ENCODE results near the gene RAPGEF5.

RAPGEF5 gene

DNA sequence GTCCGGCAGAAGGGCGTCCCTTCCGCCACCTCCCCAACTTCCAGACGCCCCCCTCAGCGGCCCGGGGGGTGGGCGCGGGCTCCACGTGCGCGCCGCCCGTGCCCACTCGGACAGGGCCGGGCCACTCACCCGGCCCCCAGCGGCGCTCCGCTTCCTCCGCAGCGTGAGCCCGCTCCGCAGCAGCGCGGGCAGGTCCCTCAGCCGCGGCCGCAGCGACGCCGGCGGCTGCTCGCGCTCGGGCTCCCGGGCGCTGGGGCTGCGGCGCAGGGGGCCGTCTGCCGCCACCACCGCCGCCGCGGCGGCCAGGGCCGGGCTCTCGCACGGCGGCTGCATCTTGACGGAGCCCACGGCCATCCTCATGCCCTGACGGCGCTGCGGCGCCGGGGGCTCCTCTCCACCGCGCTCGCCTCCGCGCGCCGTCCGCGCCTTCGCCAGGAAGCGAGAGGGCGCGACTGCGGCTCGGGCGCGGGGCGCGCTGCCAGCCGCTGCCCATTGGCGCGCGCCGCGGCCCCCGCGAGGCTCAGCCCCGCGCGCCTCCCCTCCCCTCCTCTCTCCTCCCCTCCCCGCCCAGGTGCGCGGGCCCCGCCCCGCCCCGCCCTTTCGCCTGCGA, at the start of gene RAPGEF5:
RAPGEF5 (minus strand) TSS at position 454 of the 610 bp plus-strand sequence; CDS start at position 360, 94 bp downstream.
- no peak for DNase-seq (ENCODE audit: low read depth, low spot score)

DNA sequence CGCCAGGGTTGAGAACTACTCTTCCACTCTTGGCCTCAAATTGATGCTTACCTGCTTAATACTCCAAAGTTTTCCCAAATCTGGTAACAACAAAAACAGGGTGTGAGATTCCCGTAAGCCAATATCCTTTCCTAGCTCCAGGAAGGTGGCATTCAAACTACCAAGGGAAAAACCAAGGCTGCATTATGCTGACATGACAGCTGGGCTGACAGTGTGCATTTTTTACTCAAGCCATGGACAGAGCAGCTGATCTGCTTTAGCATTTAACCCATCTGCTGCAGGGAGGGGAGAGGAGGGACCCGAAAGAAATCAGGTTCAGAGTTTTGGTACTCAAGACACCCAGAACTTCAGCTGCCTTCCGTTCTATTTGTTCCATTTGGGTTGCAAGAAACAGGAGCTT, 49.8 kb upstream of the RAPGEF5 start:
- no peak for DNase-seq (ENCODE audit: low read depth, low spot score)

DNA sequence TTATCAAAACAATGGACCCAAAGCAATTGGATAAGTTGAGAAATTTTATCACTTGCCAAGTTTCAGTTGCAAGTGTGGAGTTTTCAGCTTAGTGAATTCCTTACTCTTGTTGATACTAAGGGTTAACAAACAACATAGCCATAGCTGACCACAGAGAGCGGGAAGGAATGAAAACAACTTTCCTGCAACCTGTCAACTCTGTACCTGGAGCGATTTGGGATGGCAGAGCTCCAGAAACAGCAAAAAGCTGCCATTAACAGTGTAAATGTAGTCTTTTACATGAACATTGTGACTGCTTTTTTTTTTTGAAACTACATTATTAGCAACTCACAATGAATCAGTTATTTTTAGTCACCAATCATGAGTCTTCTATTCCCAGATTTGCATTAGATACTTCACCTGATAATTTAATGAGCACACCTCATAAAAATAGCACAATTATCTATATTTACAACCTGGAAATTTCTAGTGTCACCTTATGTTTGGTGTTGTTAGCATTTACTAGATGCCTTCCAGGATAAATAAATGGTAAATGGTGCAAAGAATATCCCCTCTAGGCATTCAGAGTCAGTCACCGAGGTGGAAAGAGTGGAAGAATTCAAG, 47.6 kb upstream of the RAPGEF5 start:
- DNase-seq (ENCODE audit: low read depth, low spot score): no peak

DNA sequence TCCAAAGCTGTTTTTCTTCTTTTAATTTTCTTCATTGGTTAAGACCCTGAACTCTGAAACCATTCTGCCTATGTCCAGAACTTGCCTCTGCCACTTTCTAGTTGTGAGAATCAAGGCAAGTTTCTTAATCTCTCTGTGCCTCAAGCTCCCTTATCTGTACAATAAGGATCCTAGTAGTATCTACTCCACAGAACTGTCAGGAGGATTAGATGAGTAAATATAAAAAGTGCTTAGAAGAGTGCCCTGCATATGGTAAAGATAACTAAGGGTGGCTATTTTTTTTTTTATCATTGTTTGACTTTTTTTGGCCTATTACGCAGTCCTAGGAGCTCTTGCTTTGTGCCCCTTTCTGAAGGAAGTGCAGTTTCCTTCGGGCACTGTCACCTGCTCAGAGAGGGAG, 46.4 kb upstream of the RAPGEF5 start:
- DNase-seq (ENCODE audit: low read depth, low spot score): no peak

DNA sequence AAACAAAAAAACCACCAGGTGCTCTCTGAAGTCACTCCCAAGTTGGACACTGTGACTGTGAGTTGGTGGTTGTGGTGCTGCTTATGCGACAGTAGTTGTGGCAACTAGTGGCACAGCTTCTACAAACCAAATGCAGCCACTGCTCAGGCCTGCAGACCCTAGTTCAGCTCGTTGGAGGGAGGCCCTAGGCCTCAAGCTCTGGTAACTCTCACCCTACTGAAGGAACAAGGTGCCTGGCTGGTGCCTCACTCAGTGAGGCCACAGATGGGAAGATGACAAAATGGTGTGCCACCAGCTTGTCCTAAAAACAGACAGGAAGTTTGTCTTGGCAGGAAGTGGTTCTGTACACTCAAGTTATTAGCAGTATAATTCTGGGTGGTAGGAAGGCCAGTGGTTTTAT, 45.3 kb upstream of the RAPGEF5 start:
- DNase-seq (ENCODE audit: low read depth, low spot score): no peak

DNA sequence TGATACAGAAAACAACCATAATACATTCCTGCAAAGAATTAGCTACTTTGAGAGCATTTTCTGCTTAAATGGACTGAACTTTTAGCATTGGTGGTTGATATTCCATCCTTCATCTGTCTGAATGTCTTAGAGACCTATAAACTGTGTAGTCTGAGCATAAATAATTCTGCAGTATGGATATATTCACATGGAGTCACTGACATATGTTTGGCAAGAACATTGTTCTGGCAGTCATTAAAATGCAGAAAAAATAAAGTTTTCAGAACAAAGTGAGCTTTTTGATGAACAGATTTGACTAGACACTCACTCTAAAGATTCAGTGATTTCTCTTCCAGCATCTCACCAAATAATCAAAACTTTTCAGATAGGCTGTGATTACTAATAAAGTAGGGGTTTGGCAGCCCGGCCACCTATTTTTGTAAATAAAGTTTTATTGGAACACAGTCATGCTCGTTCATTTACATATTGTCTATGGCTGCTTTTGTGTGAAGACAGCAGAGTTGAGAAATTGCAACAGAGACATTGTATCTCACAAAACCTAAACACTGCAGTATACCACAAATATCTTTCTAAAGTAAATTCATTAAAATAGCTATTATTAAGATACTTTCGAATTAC, 44.1 kb upstream of the RAPGEF5 start:
- DNase-seq (ENCODE audit: low read depth, low spot score): no peak

DNA sequence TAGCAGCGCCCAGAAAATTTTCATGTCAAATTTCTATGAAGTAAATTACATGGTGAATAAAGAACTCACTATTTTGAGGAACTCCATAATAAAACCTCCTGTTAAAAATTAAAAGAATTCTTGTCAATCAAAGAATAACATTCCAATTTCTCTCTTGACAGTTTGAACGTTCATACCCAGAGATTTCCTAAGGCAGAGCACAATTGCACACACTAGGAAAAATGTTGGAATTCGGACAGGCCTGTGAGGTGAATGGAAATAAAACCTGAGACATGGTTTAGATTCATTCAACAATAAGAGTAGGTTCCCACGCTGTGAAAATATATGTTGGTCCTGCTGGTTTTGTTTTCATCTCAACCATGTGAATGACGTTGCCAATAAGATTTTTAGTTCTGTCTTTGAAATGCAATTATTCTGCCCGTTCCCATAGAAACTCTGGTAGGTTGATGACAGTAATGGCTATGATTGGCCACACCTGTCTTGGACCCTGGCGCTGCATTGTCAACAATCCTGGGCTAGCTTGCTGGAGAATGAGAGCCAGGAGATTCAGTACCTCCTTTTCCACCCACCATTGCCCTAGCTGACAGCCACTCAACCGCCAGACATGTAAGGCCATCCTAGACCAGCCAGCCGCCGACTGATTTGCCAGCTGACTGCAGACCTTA, 43.3 kb upstream of the RAPGEF5 start:
- no peak for DNase-seq (ENCODE audit: low read depth, low spot score)

DNA sequence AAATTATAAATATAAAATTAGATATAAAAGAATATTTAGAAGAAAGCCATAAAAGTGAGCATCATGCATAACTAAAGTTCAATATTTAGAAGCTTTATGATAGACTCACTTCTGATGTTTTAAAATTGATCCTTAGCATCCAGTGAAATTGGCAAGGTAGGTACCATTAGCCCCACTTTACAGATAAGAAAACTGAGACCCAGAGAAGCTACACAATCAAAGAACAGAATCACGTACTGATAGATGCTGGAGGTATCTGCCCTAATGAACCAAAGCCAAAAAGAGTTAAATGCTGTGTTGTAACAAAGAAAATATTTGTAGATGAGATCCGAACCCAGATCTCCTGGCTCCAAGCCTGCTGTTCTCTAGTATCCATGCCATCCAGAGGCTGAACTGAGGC, 42.6 kb upstream of the RAPGEF5 start:
- no peak for DNase-seq (ENCODE audit: low read depth, low spot score)

- no peak for DNase-seq (ENCODE audit: low read depth, low spot score)
Measured at GRCh38 chr7:22399091-22399490, 42.1 kb upstream of the RAPGEF5 start.

- DNase-seq (ENCODE audit: low read depth, low spot score): no peak
Measured at GRCh38 chr7:22397981-22398380, 41.0 kb upstream of the RAPGEF5 start.

GRCh38 chr7:22395222-22395621, 38.3 kb upstream of the RAPGEF5 start:
- no peak for DNase-seq (ENCODE audit: low read depth, low spot score)

DNA sequence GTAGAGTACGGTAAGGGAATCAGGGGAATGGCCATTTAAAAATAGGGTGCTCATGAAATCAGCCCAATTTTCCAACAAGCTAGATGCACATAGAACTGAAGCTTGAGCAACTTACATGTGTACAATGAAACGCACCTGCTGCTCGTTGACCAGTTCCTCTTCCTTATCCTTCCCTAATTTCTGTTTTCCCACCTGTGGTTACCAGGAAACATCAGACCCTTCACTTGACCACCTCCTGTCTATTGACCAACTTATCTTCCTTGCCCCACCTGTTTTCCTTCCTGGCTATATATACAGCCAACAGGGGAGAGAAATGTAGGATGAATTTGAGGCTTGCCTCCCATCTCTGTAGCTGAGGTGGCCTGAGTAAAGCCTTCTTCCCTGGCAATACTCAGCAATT, 37.8 kb upstream of the RAPGEF5 start:
- DNase-seq (ENCODE audit: low read depth, low spot score): no peak

DNA sequence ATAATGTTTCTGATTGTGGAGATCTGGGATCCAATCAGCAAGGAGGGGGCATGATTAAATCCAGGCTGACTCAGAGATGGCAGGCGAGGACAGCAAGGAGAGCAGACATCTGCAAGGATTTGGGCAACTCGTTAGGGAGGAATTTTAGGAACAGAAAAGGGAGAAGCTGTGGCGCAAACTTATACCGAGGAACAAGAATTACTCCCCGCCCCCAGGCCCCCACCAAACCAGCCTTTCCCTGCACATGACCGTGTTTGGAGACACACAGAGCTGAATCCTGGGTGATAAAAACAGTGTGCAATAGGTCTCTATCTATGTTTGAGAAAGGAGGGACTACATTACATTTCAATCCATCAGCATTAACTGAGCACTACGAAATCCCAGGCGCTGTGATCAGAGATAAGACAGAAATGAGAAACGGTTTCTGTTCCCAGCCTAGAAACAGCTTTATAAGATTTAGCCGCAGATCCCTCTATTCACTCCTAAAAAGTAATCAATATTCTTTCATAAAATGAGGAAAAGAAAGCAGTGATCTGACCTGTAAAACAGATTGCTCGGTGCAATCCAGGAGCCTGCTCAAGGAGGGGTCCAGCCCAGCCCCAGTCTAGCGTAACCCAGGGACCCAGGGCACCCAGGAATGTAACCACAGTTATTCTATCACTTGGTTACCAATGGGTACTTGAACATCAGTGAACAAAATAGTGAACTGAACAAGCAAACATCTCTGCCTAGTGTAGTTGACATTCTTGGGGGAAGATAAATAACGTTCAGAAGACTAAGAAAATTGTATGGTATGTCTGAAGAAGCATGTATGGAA, 37.2 kb upstream of the RAPGEF5 start:
- no peak for DNase-seq (ENCODE audit: low read depth, low spot score)

- no peak for DNase-seq (ENCODE audit: low read depth, low spot score)
Measured at GRCh38 chr7:22390516-22390915, 33.6 kb upstream of the RAPGEF5 start.

DNA sequence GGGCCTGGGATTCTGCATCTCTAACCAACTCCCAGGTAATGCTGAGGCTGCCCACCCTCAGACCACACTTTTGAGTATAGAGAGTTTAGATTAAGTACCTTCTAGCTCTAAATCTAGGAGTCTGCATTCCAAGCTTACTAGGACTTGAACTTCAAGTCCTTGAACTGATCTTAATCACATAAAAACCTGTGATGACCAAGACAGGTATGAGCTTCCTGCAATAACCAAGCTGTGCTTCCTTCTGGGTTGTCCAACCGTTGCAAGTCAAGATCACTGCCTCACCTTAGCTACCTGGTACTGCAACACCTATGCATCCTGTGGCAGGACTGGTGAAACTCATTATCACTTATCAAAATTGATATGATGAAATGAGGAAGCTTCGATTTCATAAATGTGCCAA, 32.9 kb upstream of the RAPGEF5 start:
- DNase-seq (ENCODE audit: low read depth, low spot score): no peak

- DNase-seq (ENCODE audit: low read depth, low spot score): no peak
Measured at GRCh38 chr7:22387583-22387982, 30.6 kb upstream of the RAPGEF5 start.

- no peak for DNase-seq (ENCODE audit: low read depth, low spot score)
Measured at GRCh38 chr7:22386865-22387264, 29.9 kb upstream of the RAPGEF5 start.

DNA sequence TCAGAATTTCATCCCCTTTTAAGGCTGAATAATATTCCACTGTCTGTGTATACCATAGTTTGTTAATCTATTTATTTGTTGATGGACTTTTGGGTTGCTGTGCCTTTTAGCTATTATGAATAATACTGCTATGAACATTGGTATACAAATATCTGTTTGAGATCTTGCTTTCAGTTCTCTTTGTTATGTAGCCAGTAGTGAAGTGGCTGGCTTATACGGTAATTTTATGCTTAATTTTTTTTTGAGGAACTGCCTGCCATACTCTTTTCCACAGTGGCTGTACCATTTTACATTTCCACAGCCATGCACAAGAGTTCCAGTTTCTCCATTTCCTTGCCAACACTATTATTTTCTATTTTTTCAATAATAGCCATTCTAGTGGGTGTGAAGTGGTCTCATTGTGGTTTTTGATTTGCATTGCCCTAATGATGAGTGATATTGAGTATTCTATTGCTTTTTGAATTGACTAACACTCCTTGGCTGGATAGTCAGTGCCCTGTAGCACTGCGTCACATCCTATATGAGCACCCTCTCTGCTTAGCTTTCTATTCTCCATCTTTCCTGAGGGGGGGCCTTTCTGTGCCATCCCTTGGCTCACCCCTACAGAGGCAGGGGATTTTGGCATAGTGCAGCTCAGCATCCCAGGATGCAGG, 29.4 kb upstream of the RAPGEF5 start:
- DNase-seq (ENCODE audit: low read depth, low spot score): no peak

DNA sequence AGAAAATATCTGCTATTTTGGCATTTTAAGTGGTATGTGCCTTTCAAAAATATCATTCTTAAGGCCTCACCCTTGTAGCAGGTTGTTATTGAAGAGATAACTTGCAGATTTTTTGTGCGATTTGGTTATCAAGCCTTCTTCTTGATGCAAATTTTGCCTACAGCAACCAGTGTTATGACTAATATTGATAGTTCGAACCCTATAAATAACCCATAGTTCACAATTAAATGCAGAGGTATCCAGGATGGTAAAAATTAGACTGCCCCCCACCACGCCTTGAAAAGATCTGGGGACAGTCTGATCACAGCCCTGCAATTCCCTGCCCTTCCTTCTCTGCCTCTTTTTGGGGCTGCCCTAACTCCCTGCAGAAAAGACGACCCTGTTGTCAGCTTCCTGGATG, 28.4 kb upstream of the RAPGEF5 start:
- DNase-seq (ENCODE audit: low read depth, low spot score): no peak

DNA sequence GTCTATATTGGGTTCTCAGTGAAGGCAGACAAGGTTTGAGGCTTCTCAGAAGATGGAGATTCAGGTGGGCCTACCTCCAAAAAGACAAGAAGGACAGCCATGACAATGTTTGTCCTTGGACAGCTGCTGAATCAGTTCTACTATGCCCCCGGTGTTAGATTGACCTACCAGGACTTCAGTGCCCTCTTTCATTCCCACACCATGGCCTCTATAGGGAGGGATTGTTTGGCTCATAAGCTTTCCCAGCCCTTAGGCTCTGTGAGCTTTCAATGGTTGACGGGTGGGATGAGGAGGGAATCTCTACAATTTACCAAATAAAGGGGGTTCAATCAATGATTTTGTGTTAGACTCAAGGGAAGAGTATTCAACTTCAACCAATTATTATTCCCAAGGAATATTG, 23.4 kb upstream of the RAPGEF5 start:
- DNase-seq (ENCODE audit: low read depth, low spot score): no peak

GRCh38 chr7:22378199-22378980, 21.4 kb upstream of the RAPGEF5 start:
- no peak for DNase-seq (ENCODE audit: low read depth, low spot score)

All from ELF-1 (cell line).